ENCODE measurements around the gene CXXC5.

Gene CXXC5

GRCh38 chr5:139683295-139684271 lies 35.4 kb downstream of the CXXC5 start:
- DNase-seq, result no peak

- no peak for DNase-seq
Measured at GRCh38 chr5:139684350-139684880, 36.3 kb downstream of the CXXC5 start.

GRCh38 chr5:139684881-139685749 lies 37.0 kb downstream of the CXXC5 start:
- DNase-seq, result no peak

GRCh38 chr5:139685886-139686285 lies 37.7 kb downstream of the CXXC5 start:
- DNase-seq, result no peak

- no peak for DNase-seq
Measured at GRCh38 chr5:139686356-139686705, 38.2 kb downstream of the CXXC5 start.

- DNase-seq, result no peak
Measured at GRCh38 chr5:139686706-139687441, 38.7 kb downstream of the CXXC5 start.

GRCh38 chr5:139687656-139688055 lies 39.5 kb downstream of the CXXC5 start:
- DNase-seq, result no peak

- DNase-seq, result no peak
Measured at GRCh38 chr5:139688088-139688702, 40.0 kb downstream of the CXXC5 start.

- DNase-seq, result no peak
Measured at GRCh38 chr5:139688751-139689372, 40.7 kb downstream of the CXXC5 start.

GRCh38 chr5:139689631-139690063 lies 41.5 kb downstream of the CXXC5 start:
- no peak for DNase-seq

- DNase-seq, result peak in 1 of 2 donors; percentile 48
Measured at GRCh38 chr5:139690064-139690802, 42.1 kb downstream of the CXXC5 start.

- no peak for DNase-seq
Measured at GRCh38 chr5:139690803-139691629, 42.9 kb downstream of the CXXC5 start.

GRCh38 chr5:139692148-139692547 lies 44.0 kb downstream of the CXXC5 start:
- DNase-seq, result no peak

GRCh38 chr5:139692679-139693308 lies 44.6 kb downstream of the CXXC5 start:
- DNase-seq, result no peak

GRCh38 chr5:139693676-139694364 lies 45.7 kb downstream of the CXXC5 start:
- no peak for DNase-seq

- DNase-seq, result no peak
Measured at GRCh38 chr5:139694556-139695177, 46.5 kb downstream of the CXXC5 start.

- DNase-seq, result no peak
Measured at GRCh38 chr5:139695178-139695573, 47.0 kb downstream of the CXXC5 start.

- no peak for DNase-seq
Measured at GRCh38 chr5:139696167-139696893, 48.2 kb downstream of the CXXC5 start.
